Stimulated activated CD8-positive, alpha-beta memory T cell treated with anti-CD3 and anti-CD28 coated beads, Interleukin-12 subunit alpha, Interleukin-12 subunit beta, amount 100 ng/mL, for 1 hour (primary cell): ENCODE measurements around the gene MEPCE.
"Not testable (repeated sequence)": the region's sequence is repeated elsewhere in the genome, so short reads cannot be mapped to it uniquely, and the experiment has no call there.

Source experiments
- DNase-seq: peaks from one replicate; pipeline ENCODE4 v3.0.0-alpha.2; 2020; ENCODE audit warnings: low read depth

Gene MEPCE

DNA sequence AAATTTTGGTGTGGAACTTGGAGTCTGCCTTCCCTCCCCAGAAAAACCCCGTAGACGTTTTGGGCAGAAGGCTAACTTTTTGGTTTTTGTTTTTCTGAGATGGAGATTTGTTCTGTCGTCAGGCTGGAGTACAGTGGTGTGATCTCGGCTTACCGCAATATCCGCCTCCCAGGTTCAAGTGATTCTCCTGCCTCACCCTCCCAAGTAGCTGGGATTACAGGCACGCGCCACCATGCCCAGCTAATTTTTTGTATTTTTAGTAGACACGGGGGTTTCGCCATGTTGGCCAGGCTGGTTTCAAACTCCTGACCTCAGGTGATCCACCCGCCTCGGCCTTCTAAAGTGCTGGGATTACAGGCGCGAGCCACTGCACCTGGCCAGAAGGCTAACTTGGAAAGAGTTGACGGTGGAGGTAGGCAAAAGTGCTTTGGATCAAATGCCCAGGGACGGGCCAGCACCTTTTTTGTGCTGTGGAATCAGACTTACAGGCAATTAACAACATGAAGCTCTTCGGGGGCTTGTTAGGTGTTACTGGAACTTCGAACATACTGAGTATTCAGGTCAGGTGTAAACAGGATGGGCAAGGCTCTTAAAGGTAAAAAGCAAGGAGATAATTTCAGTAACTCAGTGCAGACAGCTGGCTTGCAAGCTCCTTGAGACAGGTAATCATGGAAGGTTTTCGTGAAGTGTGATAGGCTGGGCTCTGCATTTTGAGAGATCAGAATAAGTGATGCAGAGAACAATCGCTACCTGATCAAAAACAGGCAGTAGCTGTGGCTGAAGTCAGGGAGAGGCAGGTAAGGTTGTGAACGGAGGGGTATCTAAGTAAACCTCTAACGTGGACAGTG lies 4.9 kb downstream of the MEPCE start:
- no peak for DNase-seq

DNA sequence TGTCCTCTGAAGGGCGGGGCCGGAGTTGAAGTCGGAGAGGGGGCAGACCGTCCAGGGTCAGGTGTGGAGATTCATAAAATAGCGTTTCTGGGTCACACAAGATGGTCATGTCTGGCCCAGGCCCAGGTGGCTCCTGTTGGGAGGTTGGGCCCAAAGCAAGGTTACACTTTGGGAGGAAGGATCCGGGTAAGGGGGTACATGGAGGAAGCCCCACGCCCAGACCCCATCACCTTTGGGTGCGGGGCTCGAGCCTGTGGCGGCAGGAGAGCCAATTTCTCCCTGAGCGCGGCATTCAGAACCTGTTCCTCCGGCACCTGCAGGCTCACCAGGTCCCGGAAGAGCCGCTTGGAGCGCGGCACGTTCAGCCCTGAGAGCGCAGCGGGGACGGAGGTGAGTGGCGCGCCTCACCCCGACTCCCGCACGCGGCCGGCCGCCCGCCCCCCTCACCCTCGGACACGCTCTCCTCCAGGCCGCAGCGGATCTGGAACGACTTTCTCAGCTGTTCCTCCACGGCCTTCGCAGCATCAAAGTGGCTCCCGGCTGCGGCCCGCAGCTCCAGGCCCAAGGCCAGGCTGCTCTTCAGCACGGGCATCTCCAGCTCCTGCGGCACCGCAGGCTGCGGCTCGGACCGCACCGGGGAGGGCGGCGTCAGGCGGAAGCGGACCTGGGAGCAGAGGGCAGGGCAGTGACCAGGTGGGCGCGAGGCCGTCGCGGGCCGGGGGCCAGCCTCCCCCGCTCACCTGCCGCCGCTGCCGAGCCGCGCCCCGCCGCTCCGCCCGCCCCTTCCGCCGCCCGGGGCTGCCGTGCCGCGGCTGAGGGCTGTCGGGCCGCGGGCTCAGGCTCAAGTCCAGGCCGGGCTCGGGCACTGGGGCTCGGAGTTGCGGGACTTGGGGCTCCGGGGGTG lies 6.0 kb downstream of the MEPCE start:
- no peak for DNase-seq

DNA sequence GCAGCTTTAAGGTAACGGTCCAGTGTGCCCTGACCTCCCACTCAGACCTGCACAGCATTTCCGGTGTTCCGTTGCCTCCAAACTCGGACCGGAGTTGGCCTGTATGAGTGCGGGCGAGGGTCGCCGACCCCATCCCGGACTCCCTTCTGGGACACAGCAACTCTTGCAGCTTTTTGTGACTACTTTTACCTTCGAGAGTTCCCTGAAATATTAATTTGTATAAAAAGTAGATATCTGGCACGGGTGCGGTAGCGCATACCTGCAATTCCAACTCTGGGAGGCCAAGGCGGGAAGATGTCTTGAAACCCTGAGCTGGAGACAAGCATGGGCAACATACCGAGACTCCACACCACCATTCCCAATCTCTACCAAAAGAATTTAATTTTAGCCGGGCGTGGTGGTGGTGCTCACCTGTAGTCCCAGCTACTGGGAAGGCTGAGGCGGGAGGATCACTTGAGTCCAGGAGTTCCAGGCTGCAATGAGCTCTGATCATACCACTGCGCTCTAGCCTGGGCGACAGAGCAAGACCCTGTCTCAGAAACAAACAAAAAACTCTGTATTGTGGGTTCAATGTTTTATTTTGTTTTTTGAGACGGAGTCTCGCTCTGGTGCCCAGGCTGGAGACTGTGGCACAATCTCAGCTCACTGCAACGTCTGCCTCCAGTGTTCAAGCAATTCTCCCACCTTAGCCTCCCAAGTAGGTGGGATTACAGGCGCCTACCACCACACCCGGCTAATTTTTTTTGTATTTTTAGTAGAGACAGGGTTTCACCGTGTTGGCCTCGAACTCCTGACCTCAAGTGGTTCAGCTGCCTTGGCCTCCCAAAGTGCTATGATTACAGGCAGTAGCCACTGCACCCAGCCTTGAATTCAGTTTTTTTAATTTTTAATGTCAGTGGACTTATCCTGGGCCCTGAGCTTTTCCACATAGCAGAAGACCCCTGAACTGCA lies 7.8 kb downstream of the MEPCE start:
- no peak for DNase-seq

DNA sequence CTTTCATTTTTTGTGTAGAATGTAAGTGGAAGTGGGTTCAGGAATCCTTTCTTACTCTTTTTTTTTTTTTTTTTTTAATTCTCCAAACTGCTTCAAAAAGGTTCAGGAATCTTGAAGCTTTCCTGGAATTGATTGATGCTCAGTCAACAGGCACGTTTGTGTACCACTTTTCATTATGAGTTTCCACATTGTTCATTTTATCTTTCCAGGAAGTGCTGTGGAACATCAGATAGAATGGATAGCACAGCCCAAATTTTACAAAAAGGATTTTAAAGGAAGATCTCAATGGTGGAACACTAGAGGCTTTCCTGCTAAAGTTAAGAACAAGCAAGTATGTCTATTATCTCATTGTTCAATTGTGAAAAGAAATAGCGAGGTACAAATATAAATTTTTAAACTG lies 8.5 kb downstream of the MEPCE start:
- no peak for DNase-seq

DNA sequence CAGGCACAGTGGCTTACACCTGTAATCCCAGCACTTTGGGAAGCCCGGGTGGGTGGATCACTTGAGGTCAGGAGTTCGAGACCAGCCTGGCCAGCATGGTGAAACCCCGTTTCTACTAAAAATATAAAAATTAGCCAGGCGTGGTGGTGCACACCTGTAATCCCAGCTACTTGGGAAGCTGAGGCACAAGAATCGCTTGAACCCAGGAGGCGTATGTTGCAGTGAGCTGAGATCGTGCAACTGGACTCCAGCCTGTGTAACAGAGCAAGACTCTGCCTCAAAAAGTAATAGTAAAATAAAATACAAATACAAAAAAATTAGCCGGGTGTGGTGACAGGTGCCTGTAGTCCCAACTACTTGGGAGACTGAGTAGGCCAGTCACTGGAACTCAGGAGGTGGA lies 9.1 kb downstream of the MEPCE start:
- DNase-seq: not testable (repeated sequence)

DNA sequence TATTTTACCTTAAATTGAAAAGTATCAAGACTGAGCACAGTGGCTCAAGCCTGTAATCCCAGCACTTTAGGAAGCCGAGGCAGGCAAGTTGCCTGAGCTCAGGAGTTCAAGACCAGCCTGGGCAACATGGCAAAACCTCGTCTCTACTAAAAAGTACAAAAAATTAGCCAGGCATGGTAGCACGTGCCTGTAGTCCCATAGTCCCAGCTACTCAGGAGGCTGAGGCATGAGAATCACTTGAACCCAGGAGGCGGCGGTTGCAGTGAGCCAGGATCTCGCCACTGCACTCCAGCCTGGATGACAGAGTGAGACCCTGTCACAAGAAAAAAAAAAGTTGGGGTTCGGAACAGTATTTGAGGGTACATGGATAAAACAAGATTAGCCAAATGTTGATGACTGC lies 9.6 kb downstream of the MEPCE start:
- DNase-seq: not testable (repeated sequence)

DNA sequence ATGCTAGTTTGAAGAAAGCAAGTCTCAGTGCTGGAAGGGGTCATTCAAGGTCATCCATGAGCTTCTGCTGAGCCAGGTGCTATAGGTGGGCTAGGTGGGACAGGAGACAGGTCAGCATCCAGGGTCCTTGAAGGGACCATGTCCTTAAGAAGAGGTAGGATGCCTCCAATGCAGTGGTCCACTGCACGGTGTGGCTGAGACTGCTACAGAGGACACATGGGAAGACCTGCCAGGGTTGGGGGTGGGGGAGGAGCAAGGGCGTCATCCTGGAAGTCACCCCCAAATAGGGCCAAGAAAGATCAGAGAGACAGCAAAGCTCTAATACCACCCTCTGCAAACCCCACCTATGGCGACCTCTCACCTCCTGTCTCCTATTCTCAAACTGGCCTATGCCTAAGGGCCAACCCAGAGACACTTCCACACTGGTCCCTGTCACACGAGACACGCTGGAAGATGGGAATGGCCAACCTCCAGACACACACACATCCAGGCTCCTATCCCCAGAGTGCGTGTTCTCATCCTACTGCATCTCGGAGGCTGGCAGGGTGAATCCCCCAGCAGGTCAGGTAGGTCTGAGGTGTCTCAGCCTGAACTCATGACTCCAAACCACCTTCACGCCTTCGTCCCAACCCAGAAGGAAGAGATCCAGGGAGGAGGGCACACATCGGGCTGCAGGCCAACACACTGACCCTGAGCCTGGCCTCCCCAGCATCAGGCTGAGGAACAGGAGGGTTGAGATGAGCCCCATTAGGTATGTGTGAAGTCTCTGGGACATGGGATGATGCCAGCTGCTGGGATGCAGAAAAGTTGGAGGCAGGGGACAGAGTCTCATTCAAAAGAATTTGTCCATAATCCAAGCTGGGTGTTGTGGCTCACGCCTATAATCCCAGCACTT lies 12.3 kb downstream of the MEPCE start:
- no peak for DNase-seq

DNA sequence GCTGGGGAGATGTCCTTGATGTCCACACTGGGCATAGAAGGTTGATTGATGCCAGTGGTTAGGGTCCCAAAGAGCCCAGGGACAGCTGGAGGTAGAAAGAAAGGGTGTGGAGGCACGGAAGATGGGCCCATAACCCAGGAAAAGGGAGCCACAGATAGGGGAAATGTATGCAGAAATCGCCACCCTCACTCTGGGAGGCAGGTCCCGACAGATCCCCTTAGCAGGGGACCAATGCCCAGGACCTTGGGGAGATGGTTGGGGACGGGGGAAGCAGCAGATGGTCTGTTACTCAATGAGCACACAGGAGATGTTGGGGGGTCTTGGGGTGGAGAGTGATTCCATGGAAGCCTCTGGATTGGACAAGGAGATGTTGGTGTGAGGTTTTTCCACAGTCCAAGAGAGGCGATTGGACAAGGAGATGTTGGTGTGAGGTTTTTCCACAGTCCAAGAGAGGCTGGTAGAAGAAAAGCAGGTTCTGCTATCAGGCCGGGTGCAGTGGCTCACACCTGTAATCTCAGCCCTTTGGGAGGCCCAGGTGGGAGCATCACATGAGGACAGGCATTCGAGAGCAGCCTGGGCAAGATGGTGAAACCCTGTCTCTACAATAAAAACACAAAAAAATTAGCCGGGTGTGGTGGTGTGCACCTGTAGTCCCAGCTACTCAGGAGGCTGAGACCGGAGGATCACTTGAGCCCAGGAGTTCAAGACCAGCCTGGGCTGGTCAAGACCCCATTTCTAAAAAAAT lies 13.6 kb downstream of the MEPCE start:
- no peak for DNase-seq

DNA sequence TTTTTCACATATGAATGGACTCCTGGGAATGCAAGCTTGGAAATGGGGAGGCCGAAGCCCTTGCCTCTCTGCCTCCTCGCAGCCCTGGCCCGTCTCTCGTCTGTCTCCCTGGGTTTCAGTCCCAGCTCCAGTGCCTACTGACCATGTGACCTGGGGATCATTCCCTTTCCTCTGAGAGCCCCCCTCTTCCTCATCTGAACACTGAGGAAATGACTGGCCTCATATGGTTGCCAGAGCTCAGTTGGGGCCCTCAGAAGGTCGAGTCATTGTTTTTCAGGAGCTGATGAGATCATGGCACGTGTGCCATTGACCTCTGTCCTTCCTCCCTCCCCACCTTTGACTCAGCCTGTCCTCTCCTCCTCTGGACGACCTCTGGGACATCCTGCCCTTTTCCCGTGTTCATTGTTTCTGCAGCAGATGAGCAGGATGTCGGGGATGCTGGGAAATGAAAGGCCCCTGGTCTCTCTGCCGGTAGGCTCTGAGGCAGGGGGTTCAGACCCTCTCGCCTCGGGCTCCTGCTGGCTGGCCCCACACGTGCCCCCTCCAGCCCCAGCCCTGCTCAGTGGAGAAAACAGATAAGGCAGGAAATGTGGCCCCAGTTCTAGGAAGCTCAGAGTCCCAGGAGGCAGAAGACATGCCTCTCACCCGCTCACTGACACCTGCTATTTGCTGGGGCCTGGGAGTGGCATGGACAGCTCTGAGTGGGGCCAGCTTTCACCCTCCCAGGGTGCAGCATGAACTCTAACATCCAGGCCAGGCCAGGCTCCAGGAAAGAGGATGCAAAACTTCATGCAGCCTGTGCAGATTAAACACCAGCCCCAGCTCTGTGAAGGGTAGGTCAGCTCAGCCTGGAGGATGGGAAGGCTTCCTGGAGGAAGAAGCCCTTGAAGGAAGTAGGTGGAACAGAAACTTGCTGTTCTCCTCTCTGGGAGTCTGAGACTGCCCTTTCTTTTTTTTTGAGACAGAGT lies 15.0 kb downstream of the MEPCE start:
- no peak for DNase-seq

DNA sequence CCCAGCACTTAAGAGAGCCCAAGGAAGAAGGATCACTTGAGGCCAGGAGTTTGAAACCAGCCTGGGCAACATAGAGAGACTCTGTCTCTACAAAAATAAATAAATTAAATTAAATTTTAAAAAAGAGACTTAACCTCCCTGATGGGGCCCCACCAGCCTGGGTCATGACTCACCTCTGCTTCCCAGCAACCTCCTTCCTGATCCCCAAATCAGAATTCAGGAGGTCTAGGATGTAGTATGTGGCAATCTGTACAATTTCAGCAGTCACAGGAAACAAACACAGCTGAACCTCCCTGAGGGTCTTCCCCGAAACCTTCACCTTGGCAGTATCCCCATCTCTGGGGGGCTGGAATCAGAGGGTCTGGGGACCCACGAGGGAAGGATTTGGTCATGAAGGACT lies 16.4 kb downstream of the MEPCE start:
- DNase-seq: no peak

DNA sequence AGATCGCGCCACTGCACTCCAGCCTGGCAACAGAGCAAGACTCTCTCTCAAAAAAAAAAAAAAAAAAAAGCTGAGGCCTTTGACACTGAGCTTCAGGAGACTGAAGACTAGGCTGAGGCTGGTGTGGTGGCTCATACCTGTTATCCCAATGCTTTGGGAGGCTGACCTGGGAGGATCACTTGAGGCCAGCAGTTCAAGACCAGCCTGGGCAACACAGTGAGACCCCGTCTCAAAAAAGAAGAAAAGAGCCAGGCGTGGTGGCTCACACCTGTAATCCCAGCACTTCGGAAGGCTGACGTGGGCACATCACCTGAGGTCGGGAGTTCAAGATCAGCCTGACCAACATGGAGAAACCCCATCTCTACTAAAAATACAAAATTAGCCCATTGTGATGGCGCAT lies 17.7 kb downstream of the MEPCE start:
- not testable (repeated sequence) for DNase-seq

DNA sequence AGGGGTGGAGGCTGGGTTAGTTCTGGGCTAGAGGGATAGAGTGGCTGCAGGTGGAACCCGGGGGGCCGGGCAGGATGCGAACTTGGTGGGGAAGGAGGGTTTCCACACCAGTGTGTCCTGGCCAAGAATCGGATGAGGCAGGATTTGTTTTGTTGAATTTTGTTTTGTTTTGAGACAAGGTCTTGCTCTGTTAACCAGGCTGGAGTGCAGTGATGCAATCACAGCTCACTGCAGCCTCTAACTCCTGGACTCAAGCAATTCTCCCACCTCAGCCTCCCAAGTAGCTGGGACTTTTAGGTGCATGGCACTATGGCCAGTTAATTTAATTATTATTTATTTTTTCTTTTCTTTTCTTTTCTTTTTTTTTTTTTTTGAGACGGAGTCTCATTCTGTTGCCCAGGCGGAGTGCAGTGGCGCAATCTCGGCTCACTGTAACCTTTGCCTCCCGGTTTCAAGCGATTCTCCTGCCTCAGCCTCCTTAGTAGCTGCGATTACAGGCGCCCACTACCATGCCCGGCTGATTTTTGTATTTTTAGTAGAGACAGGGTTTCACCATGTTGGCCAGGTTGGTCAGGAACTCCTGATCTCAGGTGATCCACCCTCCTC lies 19.7 kb downstream of the MEPCE start:
- no peak for DNase-seq

DNA sequence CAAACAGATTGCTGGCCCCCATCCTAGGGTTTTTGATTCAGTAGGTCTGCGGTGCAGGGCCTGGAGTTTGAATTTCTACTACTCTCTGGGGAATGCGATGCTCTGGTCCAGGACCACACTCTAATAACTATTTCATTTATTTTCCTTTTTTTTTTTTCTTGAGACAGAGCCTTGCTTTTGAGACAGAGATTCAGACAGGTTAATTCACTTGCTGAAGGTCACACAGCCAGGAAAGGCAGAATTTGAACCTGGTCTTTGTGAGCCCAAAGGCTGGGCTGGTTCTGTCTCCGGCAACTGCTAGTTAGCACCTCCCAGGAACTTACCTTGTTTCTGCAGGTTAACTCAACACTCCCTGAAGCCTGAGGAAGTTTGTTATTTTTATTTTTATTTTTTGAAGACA lies 22.9 kb downstream of the MEPCE start:
- no peak for DNase-seq

DNA sequence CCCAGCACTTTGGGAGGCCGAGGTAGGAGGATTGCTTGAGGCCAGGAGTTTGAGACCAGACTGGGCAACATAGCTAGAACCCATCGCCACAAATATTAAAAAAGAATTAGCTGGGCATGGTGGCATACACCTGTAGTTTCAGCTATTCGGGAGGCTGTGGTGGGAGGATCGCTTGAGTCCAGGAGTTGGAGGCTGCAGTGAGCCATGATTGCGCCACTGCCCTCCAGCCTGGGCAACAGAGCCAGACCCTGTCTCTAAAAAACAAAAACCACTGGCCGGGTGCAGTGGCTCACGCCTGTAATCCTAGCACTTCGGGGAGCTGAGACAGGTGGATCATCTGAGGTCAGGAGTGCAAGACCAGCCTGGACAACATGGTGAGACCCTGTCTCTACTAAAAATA lies 24.2 kb downstream of the MEPCE start:
- DNase-seq: not testable (repeated sequence)

DNA sequence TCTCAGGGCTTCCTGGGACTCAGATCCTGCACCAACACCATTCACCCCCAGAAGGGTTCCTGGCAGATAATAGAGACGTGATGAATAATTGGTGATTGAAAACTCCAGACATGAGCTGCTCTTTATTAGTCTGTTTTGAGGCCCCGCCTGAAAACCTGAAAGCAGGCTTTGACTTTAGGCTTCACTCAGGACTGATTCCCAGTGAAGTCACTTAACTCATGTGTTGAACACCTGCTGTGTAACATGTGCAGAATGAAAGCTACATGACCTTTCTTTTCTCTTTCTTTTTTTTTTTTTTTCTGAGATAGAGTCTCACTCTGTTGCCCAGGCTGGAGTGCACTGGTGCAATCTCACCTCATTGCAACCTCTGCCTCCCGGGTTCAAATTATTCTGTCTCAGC lies 25.6 kb downstream of the MEPCE start:
- no peak for DNase-seq

DNA sequence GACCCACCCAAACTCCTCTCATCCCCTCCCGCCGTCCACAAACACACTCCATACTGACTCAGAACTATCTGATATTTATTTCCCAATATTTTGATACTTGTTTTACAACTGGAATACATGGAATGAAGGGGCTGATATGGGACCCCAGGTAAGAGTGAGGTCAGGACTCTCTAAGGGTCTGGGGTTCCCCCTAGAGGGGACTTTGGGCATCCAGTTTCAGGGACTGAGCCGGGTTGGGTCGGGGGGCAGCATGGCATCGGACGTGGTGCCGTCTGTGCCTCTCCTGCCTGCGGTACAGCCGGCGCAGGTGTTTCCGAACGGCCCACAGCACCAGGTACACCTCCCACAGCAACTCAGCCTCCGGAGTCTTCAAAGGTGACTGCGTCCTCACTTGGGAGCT lies 26.9 kb downstream of the MEPCE start:
- DNase-seq: no peak

DNA sequence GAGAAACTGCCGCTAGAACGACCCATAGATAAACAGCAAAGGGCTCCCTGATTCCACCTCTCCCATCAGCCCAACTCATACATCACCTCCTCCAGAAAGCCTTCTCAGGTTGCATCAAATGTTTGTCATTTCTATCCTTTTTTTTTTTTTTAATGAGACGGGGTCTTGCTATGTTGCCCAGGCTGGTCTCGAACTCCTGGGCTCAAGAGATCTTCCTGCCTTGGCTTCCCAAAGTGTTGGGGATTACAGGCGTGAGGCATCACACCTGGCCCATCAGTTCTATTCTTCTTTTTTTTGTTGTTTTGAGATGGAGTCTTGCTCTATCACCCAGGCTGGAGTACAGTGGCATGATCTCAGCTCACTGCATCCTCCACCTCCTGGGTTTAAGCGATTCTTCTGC lies 27.4 kb downstream of the MEPCE start:
- no peak for DNase-seq

DNA sequence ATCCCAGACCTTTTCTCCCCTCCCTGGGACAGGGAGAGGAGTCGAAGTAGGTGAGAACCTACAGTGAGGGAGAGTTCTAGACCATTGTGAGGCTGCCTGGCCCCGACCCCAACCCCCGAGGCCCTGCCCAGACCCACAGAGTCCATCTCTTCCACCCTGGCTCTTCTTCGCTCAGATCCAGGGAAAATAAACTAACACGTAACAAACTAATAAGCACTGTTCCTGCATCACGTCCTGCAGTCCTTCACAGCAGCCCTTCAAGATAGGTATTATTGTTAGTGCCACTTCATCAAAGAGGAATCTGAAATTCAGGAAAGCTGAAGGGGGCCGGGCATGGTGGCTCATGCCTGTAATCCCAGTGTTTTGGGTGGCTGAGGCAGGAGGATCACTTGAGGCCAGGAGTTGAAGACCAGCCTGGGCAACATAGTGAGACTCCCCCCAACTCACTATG lies 34.6 kb downstream of the MEPCE start, which contains the start of gene SPACDR:
Gene SPACDR, minus strand, starts transcription at position 51 of the 451 bp plus-strand sequence. CDS start 235 bp downstream, outside the sequence.
- DNase-seq: no peak
